ENCODE results near the gene FCHSD2.

FCHSD2 gene

GRCh38 chr11:73158356-73159051, 16.4 kb upstream of the FCHSD2 start:
- TF ChIP-seq ELF4 (IDR thresholded peaks at IDR 0.05) (no peak), SP1 (IDR thresholded peaks at IDR 0.05) (no peak), FOXK2 (IDR thresholded peaks at IDR 0.05) (no peak), CTBP1 (IDR thresholded peaks at IDR 0.05; ENCODE audit: borderline replicate concordance) (no peak), HDGF (IDR thresholded peaks at IDR 0.05; ENCODE audit: borderline replicate concordance) (no peak), FOXA1 (IDR thresholded peaks at IDR 0.05) (no peak), TARDBP (IDR thresholded peaks at IDR 0.05) (no peak), PKNOX1 (IDR thresholded peaks at IDR 0.05) (no peak), NFRKB (IDR thresholded peaks at IDR 0.05) (no peak)
- no peak for DNase-seq (ENCODE audit: extremely low spot score)
- POLR2A ChIA-PET: interaction anchor here (0.7 to 4.4 kb wide), 3 partner anchors 10 to 22 kb away, joined by 3 to 18 read pairs (median 4); partner anchors contain the start of gene FCHSD2
- CTCF ChIA-PET: interaction anchor here (0.8 to 1.4 kb wide), 3 partner anchors 10 to 41 kb away, joined by 3 to 9 read pairs (median 4); partner anchors contain the start of gene FCHSD2

DNA sequence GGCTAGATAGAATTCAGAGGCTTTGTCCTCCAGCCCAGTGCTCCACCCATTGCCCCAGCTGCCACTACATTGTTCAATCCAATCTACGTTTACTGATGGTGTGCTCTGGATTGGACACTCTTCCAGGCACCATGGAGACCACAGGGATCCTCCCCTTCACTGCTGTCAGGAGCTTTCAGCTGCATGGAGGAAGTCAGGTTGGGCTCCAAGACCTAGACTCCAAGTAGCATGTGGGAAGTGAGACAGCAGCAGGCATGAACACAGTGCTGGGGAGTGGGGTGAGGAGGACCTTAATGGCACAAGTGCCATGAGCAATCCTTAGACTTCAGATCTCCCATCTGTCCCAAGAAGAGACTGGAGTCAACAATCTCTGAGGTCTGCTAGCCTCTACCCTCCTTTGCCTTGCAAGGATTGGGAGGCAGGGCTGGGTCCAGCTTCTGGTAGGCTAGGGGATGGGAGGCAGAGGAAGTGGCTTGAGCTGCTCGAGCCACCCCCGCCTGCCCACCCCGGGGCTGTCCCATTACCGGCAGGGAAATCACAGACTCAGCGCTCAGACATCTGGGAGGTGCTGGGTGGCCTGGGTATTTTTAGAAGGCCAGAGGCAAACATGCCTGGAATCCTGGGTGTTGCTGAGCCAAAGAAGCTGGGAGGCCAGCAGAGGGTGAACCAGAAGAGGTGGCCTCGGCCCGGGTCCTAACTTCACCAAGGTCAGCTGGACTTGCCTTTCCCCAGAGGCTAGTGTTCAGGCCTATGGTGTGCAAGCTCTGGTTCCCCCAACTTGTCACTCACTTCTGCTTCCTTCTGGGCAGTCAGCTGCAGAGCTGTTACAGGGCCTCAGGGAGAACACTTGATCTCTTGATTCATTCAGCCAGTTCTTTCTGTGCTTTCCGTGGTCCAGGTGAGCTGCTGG, 15.2 kb upstream of the FCHSD2 start:
- POLR2A ChIA-PET: interaction anchor here (0.7 to 4.4 kb wide), 3 partner anchors 8 to 21 kb away, joined by 3 to 18 read pairs (median 4); partner anchors contain the start of gene FCHSD2
- DNase-seq (ENCODE audit: extremely low spot score): no peak
- CTCF ChIA-PET: interaction anchor here (0.6 to 1.4 kb wide), 5 partner anchors 11 to 432 kb away, joined by 3 to 9 read pairs (median 3); partner anchors contain the start of gene FCHSD2
- TF ChIP-seq FOXK2 (IDR thresholded peaks at IDR 0.05): no peak
- no peak for TF ChIP-seq FOXM1 (IDR thresholded peaks at IDR 0.05; ENCODE audit: borderline replicate concordance)
- TF ChIP-seq CTBP1 (IDR thresholded peaks at IDR 0.05; ENCODE audit: borderline replicate concordance): no peak
- no peak for TF ChIP-seq HDGF (IDR thresholded peaks at IDR 0.05; ENCODE audit: borderline replicate concordance)
- no peak for TF ChIP-seq NFRKB (IDR thresholded peaks at IDR 0.05)
- TF ChIP-seq ZNF384 (IDR thresholded peaks at IDR 0.05): no peak
- no peak for TF ChIP-seq ELF4 (IDR thresholded peaks at IDR 0.05)
- TF ChIP-seq SUZ12 (IDR thresholded peaks at IDR 0.05): no peak
- TF ChIP-seq TARDBP (IDR thresholded peaks at IDR 0.05): no peak
- no peak for TF ChIP-seq ARNT (IDR thresholded peaks at IDR 0.05)
- no peak for TF ChIP-seq L3MBTL2 (conservative IDR thresholded peaks at IDR 0.05)
- TF ChIP-seq LEF1 (IDR thresholded peaks at IDR 0.05; ENCODE audit: borderline replicate concordance): no peak

GRCh38 chr11:73156686-73157085, 14.6 kb upstream of the FCHSD2 start:
- ChIA-PET POLR2A (interaction anchor here (4.4 kb wide), 1 partner anchor 14 kb away, joined by 18 read pairs; the partner anchor contains the start of gene FCHSD2), CTCF (interaction anchor here (0.7 kb wide), 1 partner anchor 358 kb away, joined by 3 read pairs; no protein-coding TSS in a partner anchor)
- no peak for TF ChIP-seq CTBP1 (IDR thresholded peaks at IDR 0.05; ENCODE audit: borderline replicate concordance)
- TF ChIP-seq NFRKB (IDR thresholded peaks at IDR 0.05): no peak
- no peak for TF ChIP-seq LEF1 (IDR thresholded peaks at IDR 0.05; ENCODE audit: borderline replicate concordance)
- no peak for TF ChIP-seq PKNOX1 (IDR thresholded peaks at IDR 0.05)
- TF ChIP-seq ARNT (IDR thresholded peaks at IDR 0.05): no peak
- no peak for TF ChIP-seq FOXA1 (IDR thresholded peaks at IDR 0.05)
- TF ChIP-seq ZNF384 (IDR thresholded peaks at IDR 0.05): no peak
- TF ChIP-seq FOXM1 (IDR thresholded peaks at IDR 0.05; ENCODE audit: borderline replicate concordance): no peak
- TF ChIP-seq TARDBP (IDR thresholded peaks at IDR 0.05): no peak
- TF ChIP-seq L3MBTL2 (conservative IDR thresholded peaks at IDR 0.05): no peak
- TF ChIP-seq FOXK2 (IDR thresholded peaks at IDR 0.05): no peak
- TF ChIP-seq BHLHE40 (IDR thresholded peaks at IDR 0.05; ENCODE audit: borderline replicate concordance): no peak
- no peak for TF ChIP-seq SUZ12 (IDR thresholded peaks at IDR 0.05)
- TF ChIP-seq SP1 (IDR thresholded peaks at IDR 0.05): no peak
- DNase-seq (ENCODE audit: extremely low spot score): no peak

GRCh38 chr11:73156114-73156513, 14.0 kb upstream of the FCHSD2 start:
- CTCF ChIA-PET: interaction anchor here (0.7 kb wide), 1 partner anchor 14 kb away, joined by 3 read pairs; no protein-coding TSS in a partner anchor
- POLR2A ChIA-PET: interaction anchor here (4.4 kb wide), 1 partner anchor 13 kb away, joined by 18 read pairs; the partner anchor contains the start of gene FCHSD2
- no peak for DNase-seq (ENCODE audit: extremely low spot score)
- no peak for TF ChIP-seq FOXK2 (IDR thresholded peaks at IDR 0.05)
- no peak for TF ChIP-seq L3MBTL2 (conservative IDR thresholded peaks at IDR 0.05)
- no peak for TF ChIP-seq FOXA1 (IDR thresholded peaks at IDR 0.05)
- TF ChIP-seq LEF1 (IDR thresholded peaks at IDR 0.05; ENCODE audit: borderline replicate concordance): no peak
- no peak for TF ChIP-seq ZNF384 (IDR thresholded peaks at IDR 0.05)
- no peak for TF ChIP-seq TARDBP (IDR thresholded peaks at IDR 0.05)
- no peak for TF ChIP-seq FOXM1 (IDR thresholded peaks at IDR 0.05; ENCODE audit: borderline replicate concordance)
- no peak for TF ChIP-seq SUZ12 (IDR thresholded peaks at IDR 0.05)
- no peak for TF ChIP-seq CTBP1 (IDR thresholded peaks at IDR 0.05; ENCODE audit: borderline replicate concordance)
- TF ChIP-seq HDGF (IDR thresholded peaks at IDR 0.05; ENCODE audit: borderline replicate concordance): no peak
- no peak for TF ChIP-seq PKNOX1 (IDR thresholded peaks at IDR 0.05)
- no peak for TF ChIP-seq NFRKB (IDR thresholded peaks at IDR 0.05)
- no peak for TF ChIP-seq SP1 (IDR thresholded peaks at IDR 0.05)
- no peak for TF ChIP-seq ARNT (IDR thresholded peaks at IDR 0.05)
- TF ChIP-seq ELF4 (IDR thresholded peaks at IDR 0.05): no peak
- no peak for TF ChIP-seq BHLHE40 (IDR thresholded peaks at IDR 0.05; ENCODE audit: borderline replicate concordance)

DNA sequence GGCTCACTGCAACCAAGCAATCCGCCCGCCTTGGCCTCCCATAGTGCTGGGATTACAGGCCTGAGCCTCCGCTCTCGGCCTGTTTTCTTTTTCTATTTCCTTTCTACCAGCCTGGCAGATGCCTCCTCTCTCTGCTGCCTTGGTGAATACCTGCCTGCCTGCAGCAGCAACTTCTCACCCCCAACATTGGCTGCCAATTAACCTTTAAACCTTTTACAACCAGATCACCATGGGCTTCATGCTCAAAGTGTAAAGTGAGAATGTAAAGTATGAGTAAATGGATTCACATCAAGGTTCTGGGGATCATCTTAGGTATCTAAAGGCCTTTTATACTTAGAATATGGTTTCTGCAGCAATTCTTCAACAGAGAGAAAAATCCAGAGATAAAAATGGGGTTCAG, 13.0 kb upstream of the FCHSD2 start:
- POLR2A ChIA-PET: interaction anchor here (4.4 kb wide), 1 partner anchor 12 kb away, joined by 18 read pairs; the partner anchor contains the start of gene FCHSD2
- CTCF ChIA-PET: no interaction called here
- no peak for DNase-seq (ENCODE audit: extremely low spot score)
- TF ChIP-seq HDGF (IDR thresholded peaks at IDR 0.05; ENCODE audit: borderline replicate concordance) (no peak), BHLHE40 (IDR thresholded peaks at IDR 0.05; ENCODE audit: borderline replicate concordance) (no peak), LEF1 (IDR thresholded peaks at IDR 0.05; ENCODE audit: borderline replicate concordance) (no peak), SP1 (IDR thresholded peaks at IDR 0.05) (no peak), TARDBP (IDR thresholded peaks at IDR 0.05) (no peak), SUZ12 (IDR thresholded peaks at IDR 0.05) (no peak), PKNOX1 (IDR thresholded peaks at IDR 0.05) (no peak), NFRKB (IDR thresholded peaks at IDR 0.05) (no peak)
